ENCODE measurements around the gene SPAG4. TPM values are rescaled to one million over a fixed set of nuclear protein-coding genes. Genes with fewer than 3 reads are reported as not detected.

SPAG4 gene
- total RNA-seq, 3 donors from 2014 or later = 3.4 to 9.2 (median 3.4) TPM

- DNase-seq (ENCODE audit: low spot score in 2 of 2) = no peak
- TF ChIP-seq CTCF (IDR thresholded peaks at IDR 0.05) (no peak), POLR2A (IDR thresholded peaks at IDR 0.05) (no peak), POLR2AphosphoS5 (IDR thresholded peaks at IDR 0.05) (no peak)
- intact Hi-C loops (cut with DNase I; ENCODE audit: low total_unique reads) = no loop called here
- no peak overlapping the region for H3K4me3 ChIP-seq
- no peaks in the 10 kb centered on the region for H3K36me3 ChIP-seq
- no peaks in the 10 kb centered on the region for H3K9me3 ChIP-seq
- no peak overlapping the region for H3K27ac ChIP-seq
- H3K4me1 ChIP-seq = no peaks in the 10 kb centered on the region
- H3K27me3 ChIP-seq = no peaks in the 10 kb centered on the region
Observed at GRCh38 chr20:35607003-35607735, 8.5 kb upstream of the SPAG4 start.

DNA sequence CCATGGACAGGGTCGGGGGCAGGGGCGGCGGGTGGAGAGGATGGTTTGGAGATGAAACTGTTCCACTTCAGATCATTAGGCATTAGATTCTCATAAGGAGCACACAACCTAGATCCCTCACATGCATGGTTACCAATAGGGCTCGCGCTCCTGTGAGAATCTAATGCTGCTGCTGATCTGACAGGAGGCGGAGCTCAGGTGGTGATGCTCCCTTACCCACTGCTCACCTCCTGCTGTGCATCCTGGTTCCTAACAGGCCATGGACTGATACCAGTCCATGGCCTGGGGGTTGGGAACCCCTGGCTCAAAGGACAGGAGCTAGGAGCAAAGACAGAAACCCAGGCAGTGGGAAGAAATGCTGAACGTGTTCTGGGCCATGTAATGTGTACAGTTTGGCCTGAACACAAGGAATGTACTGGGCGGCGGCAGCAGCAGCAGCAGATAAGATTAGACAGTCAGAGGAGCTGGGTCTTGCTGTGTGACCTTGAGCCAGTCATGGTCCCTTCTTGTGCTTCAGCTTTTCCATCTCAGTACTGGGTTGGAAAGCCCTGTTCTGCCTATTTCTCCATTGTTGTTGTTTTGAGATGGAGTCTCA, 4.7 kb upstream of the SPAG4 start:
- TF ChIP-seq POLR2AphosphoS5 (IDR thresholded peaks at IDR 0.05) = no peak
- Histone ChIP-seq H3K36me3 (no peaks in the 10 kb centered on the region), H3K9me3 (no peaks in the 10 kb centered on the region), H3K4me1 (no peaks in the 10 kb centered on the region), H3K27ac (no peak overlapping the region), H3K4me3 (no peak overlapping the region), H3K27me3 (no peaks in the 10 kb centered on the region)
- intact Hi-C loops (cut with DNase I; ENCODE audit: low total_unique reads) = no loop called here
- DNase-seq (ENCODE audit: low spot score in 2 of 2) = no peak

- DNase-seq (ENCODE audit: low spot score in 2 of 2) = no peak
- no peak for TF ChIP-seq POLR2A (IDR thresholded peaks at IDR 0.05)
- no peak for TF ChIP-seq CTCF (IDR thresholded peaks at IDR 0.05)
- TF ChIP-seq POLR2AphosphoS5 (IDR thresholded peaks at IDR 0.05) = no peak
- H3K36me3 ChIP-seq = no peaks in the 10 kb centered on the region
- intact Hi-C loops (cut with DNase I; ENCODE audit: low total_unique reads) = no loop called here
- H3K27me3 ChIP-seq = no peaks in the 10 kb centered on the region
- H3K9me3 ChIP-seq = no peaks in the 10 kb centered on the region
- H3K27ac ChIP-seq = no peak overlapping the region
- no peaks in the 10 kb centered on the region for H3K4me1 ChIP-seq
- H3K4me3 ChIP-seq = no peak overlapping the region
Observed at GRCh38 chr20:35611482-35611881, 4.1 kb upstream of the SPAG4 start.

DNA sequence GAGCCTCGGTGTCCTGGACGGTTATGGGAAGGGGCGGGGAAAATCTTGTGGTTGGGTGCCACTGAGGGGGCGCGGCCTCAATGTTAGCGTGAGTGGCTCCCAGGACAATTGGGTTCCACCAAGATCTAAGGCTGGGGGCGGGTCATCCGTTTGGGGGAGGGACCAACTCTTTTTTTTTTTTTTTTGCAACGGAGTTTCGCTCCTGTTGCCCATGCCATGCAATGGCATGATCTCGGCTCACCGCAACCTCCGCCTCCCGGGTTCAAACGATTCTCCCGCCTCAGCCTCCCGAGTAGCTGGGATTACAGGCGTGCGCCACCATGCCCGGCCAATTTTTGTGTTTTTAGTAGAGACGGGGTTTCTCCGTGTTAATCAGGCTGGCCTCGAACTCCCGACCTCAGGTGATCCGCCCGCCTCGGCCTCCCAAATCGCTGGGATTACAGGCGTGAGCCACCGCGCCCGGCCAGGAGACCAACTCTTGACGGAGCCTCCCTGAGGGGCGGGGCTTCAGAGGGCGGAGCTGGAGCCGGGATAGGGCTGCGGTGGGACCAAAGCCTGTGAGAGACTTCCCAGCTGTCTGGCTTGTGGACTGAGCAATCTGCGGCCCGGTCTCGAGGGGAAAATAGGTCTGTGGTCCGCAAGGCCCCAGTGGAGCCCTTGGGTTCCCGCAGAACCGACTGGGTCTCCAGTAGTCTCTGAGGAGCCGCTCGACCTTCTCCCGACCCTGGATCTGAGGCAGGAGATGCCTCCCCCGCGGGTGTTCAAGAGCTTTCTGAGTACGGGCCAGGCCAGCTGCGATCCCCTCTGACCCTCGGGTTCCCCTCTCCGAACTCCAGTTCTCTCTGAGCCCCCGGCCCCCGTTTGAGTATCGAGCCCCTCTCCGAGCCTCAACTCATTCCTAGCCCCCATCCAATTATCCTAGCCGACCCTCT, 1.1 kb downstream of the SPAG4 start:
- TF ChIP-seq POLR2AphosphoS5 (IDR thresholded peaks at IDR 0.05) = no peak
- TF ChIP-seq CTCF (IDR thresholded peaks at IDR 0.05) = no peak
- TF ChIP-seq POLR2A (IDR thresholded peaks at IDR 0.05) = no peak

DNA sequence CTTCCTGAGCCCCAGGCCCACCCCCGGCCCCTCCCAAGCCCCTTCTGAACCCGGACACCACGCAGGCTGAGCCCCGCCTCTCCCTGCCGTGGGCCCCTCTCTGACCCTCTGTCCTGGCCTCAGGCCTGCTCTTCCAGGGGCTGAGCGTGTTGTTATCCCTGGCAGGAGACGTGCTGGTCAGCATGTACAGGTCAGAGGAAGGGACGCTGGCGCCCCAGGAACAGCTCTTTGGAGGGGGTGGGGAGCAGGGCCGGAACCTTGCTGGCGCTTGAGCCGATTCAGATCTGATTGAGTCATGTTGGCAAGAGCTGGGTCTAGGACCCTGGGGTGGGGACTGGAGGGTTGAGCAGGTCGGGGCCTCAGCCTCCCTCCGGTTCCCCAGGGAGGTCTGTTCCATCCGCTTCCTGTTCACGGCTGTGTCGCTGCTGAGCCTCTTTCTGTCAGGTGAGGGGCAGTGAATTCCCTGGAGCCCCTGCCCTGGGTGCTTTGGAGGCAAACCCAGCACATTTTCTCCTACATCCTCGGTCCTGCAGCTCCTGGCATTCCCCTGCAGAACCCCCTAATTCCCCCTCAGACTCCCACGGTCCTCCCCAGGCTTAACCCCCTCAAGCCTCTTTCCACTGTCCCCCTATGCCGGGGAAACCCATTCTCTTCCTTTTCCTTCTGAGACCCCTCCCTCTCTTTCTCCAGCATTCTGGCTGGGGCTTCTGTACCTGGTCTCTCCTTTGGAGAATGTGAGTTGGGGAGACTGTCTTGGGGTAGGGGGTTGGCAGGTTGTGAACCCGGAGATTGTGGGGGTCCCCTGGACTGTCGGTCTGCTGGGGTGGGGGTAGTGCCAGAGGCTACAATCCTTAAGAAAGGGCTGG, 2.0 kb downstream of the SPAG4 start:
- no peaks in the 10 kb centered on the region for H3K36me3 ChIP-seq
- intact Hi-C loops (cut with DNase I; ENCODE audit: low total_unique reads) = no loop called here
- no peaks in the 10 kb centered on the region for H3K9me3 ChIP-seq
- H3K27me3 ChIP-seq = no peaks in the 10 kb centered on the region
- H3K4me1 ChIP-seq = peaks cover 7 to 8% of the 10 kb centered on the region in 2 donors
- H3K27ac ChIP-seq = peak overlapping the region; percentile 70 to 90
- H3K4me3 ChIP-seq = peak overlapping the region; percentile 41 to 69 (median 54)
- peak; percentile 25 to 42 (median 32) for TF ChIP-seq CTCF (IDR thresholded peaks at IDR 0.05)
- no peak for TF ChIP-seq POLR2A (IDR thresholded peaks at IDR 0.05)
- DNase-seq (ENCODE audit: low spot score in 2 of 2) = peak in 1 of 2 donors; percentile 39

More for the DNA sequence above, 1.1 kb downstream of the SPAG4 start:
- DNase-seq (ENCODE audit: low spot score in 2 of 2) = peak; percentile 80 to 85
- Histone ChIP-seq H3K36me3 (no peaks in the 10 kb centered on the region), H3K4me3 (peak overlapping the region; percentile 41 to 69 (median 54)), H3K27me3 (no peaks in the 10 kb centered on the region), H3K27ac (peak overlapping the region; percentile 90 to 91), H3K4me1 (peaks cover 7 to 8% of the 10 kb centered on the region in 2 donors), H3K9me3 (no peaks in the 10 kb centered on the region)
- intact Hi-C loops (cut with DNase I; ENCODE audit: low total_unique reads) = no loop called here
